HepG2 (cell line): ENCODE measurements around the gene EEF1AKMT3.

Source experiments
- CBX5 ChIP-seq: sonication (generic); formaldehyde crosslinking; IDR thresholded peaks from 2 replicates; pipeline ENCODE4 v1.4.0; 2020; ENCODE audit warnings: missing genetic modification reagents, borderline replicate concordance
- FIP1L1 ChIP-seq: fragments of 200-400 bp; formaldehyde crosslinking; IDR thresholded peaks from 2 replicates; pipeline ENCODE4 v1.6.1; 2018; ENCODE audit warnings: low read depth, mild to moderate bottlenecking, low read length, moderate library complexity, borderline replicate concordance; ENCODE audit not compliant: insufficient read depth
- NFYB ChIP-seq: sonication (generic); formaldehyde crosslinking; IDR thresholded peaks from 2 replicates; pipeline ENCODE4 v1.4.0; 2020; ENCODE audit warnings: missing genetic modification reagents
- RXRA ChIP-seq: sonication (generic); formaldehyde crosslinking; IDR thresholded peaks from 2 replicates; pipeline ENCODE4 v1.5.1; 2020; ENCODE audit warnings: missing genetic modification reagents
- SRF ChIP-seq: IDR thresholded peaks from 2 replicates; pipeline ENCODE4 v1.6.1; 2011; ENCODE audit warnings: mild to moderate bottlenecking, low read depth, low read length, moderate library complexity
- TCF7L2 ChIP-seq: IDR thresholded peaks from 2 replicates; pipeline ENCODE4 v1.6.1; 2011; ENCODE audit warnings: mild to moderate bottlenecking, low read depth, low read length, moderate library complexity
- ZNF501 ChIP-seq: sonication (generic); formaldehyde crosslinking; IDR thresholded peaks from 2 replicates; pipeline ENCODE4 v1.5.1; 2020; ENCODE audit warnings: mild to moderate bottlenecking, moderate library complexity, missing genetic modification reagents
- ZNF670 ChIP-seq: sonication (generic); formaldehyde crosslinking; IDR thresholded peaks from 2 replicates; pipeline ENCODE4 v1.8.0; 2022; ENCODE audit warnings: mild to moderate bottlenecking, missing genetic modification reagents, borderline replicate concordance
- TF ChIP-seq, protein P1 (sequence below): sonication (generic); formaldehyde crosslinking; IDR thresholded peaks from 2 replicates; pipeline ENCODE4 v1.5.0; 2020; ENCODE audit warnings: mild to moderate bottlenecking, missing genetic modification reagents, moderate library complexity

GRCh38 chr12:57751432-57751787 lies 21.0 kb upstream of the EEF1AKMT3 start:
- TF ChIP-seq CBX5 (CRISPR knock-in tag), result no peak
- no peak for TF ChIP-seq SRF
- TF ChIP-seq TCF7L2, result no peak
- no peak for TF ChIP-seq NFYB (CRISPR knock-in tag)
- no peak for TF ChIP-seq RXRA (CRISPR knock-in tag)
- no peak for TF ChIP-seq ZNF670 (CRISPR knock-in tag)
- no peak for TF ChIP-seq FIP1L1
- TF ChIP-seq, protein P1, sequence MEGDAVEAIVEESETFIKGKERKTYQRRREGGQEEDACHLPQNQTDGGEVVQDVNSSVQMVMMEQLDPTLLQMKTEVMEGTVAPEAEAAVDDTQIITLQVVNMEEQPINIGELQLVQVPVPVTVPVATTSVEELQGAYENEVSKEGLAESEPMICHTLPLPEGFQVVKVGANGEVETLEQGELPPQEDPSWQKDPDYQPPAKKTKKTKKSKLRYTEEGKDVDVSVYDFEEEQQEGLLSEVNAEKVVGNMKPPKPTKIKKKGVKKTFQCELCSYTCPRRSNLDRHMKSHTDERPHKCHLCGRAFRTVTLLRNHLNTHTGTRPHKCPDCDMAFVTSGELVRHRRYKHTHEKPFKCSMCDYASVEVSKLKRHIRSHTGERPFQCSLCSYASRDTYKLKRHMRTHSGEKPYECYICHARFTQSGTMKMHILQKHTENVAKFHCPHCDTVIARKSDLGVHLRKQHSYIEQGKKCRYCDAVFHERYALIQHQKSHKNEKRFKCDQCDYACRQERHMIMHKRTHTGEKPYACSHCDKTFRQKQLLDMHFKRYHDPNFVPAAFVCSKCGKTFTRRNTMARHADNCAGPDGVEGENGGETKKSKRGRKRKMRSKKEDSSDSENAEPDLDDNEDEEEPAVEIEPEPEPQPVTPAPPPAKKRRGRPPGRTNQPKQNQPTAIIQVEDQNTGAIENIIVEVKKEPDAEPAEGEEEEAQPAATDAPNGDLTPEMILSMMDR (CRISPR knock-in tag), result no peak
- TF ChIP-seq ZNF501, result no peak
